Fibroblast of skin of scalp (primary cell): ENCODE measurements around the gene SLAMF8. TPM values are rescaled to one million over a fixed set of nuclear protein-coding genes. Genes with fewer than 3 reads are reported as not detected.
A peak's percentile ranks its signal among the peaks of the same experiment; 100 is the strongest.

Source experiments
- DNase-seq: peaks from one replicate; pipeline ENCODE4 v3.0.0-alpha.2; 2013
- polyA plus RNA-seq, 2 experiments: library from polyadenylated mRNA; unstranded; fragments of 120-200 nt; gene quantifications; one replicate each; pipeline ENCODE4 v1.2.1, GENCODE V29; 2013; ENCODE audit not compliant: insufficient read length in 2 of 2

Gene SLAMF8
- 0.17 TPM for polyA plus RNA-seq (2013, experiment 1 of 2; ENCODE audit: insufficient read length)
- polyA plus RNA-seq (2013, experiment 2 of 2; ENCODE audit: insufficient read length), result 0.23 TPM

GRCh38 chr1:159826441-159827101 is at the start of gene SLAMF8:
SLAMF8 (plus strand) TSS chr1:159826873; CDS start chr1:159826899, 26 bp downstream.
- DNase-seq, result peak; percentile 27

- no peak for DNase-seq
Measured at GRCh38 chr1:159778266-159778665, 48.4 kb upstream of the SLAMF8 start.

- peak; percentile 22 for DNase-seq
Measured at GRCh38 chr1:159779403-159779851, 47.2 kb upstream of the SLAMF8 start.

GRCh38 chr1:159780583-159781582 is 45.8 kb upstream of the SLAMF8 start, which contains the start of gene DUSP23:
DUSP23 (plus strand) TSS chr1:159780962; CDS start chr1:159781101, 139 bp downstream.
- peak; percentile 98 for DNase-seq

- DNase-seq, result no peak
Measured at GRCh38 chr1:159781992-159782391, 44.7 kb upstream of the SLAMF8 start.

- peak; percentile 67 for DNase-seq
Measured at GRCh38 chr1:159783724-159784123, 42.9 kb upstream of the SLAMF8 start.

- DNase-seq, result no peak
Measured at GRCh38 chr1:159786465-159786864, 40.2 kb upstream of the SLAMF8 start.

GRCh38 chr1:159786966-159787365 is 39.7 kb upstream of the SLAMF8 start:
- no peak for DNase-seq

GRCh38 chr1:159790237-159790917 is 36.3 kb upstream of the SLAMF8 start:
- DNase-seq, result peak; percentile 22

GRCh38 chr1:159791031-159791430 is 35.6 kb upstream of the SLAMF8 start:
- no peak for DNase-seq

- no peak for DNase-seq
Measured at GRCh38 chr1:159791461-159791860, 35.2 kb upstream of the SLAMF8 start.

GRCh38 chr1:159795534-159795933 is 31.1 kb upstream of the SLAMF8 start:
- DNase-seq, result no peak

GRCh38 chr1:159798893-159799292 is 27.8 kb upstream of the SLAMF8 start:
- peak; percentile 87 for DNase-seq

- DNase-seq, result no peak
Measured at GRCh38 chr1:159799446-159799985, 27.2 kb upstream of the SLAMF8 start.

GRCh38 chr1:159800177-159800930 is 26.3 kb upstream of the SLAMF8 start:
- no peak for DNase-seq

GRCh38 chr1:159802111-159802510 is 24.6 kb upstream of the SLAMF8 start, which contains the start of gene FCRL6:
FCRL6 (plus strand) TSS chr1:159802360; CDS start chr1:159802425, 65 bp downstream.
- DNase-seq, result no peak

GRCh38 chr1:159803956-159804689 is 22.6 kb upstream of the SLAMF8 start:
- DNase-seq, result no peak

GRCh38 chr1:159804924-159805323 is 21.7 kb upstream of the SLAMF8 start:
- no peak for DNase-seq

GRCh38 chr1:159815926-159816325 is 10.7 kb upstream of the SLAMF8 start:
- no peak for DNase-seq

GRCh38 chr1:159817276-159818041 is 9.2 kb upstream of the SLAMF8 start:
- DNase-seq, result no peak
